HG02610 (cell line): ENCODE data around the gene YIF1A.
"Not testable (repeated sequence)": the region's sequence is repeated elsewhere in the genome, so short reads cannot be mapped to it uniquely, and the experiment has no call there.

Source experiments
- ATAC-seq: cut with Tn5 transposase; IDR thresholded peaks from one replicate; pipeline ENCODE4 v1.9.1; 2021; ENCODE audit warnings: mild to moderate bottlenecking, moderate library complexity; ENCODE audit not compliant: unreplicated experiment

YIF1A gene

DNA sequence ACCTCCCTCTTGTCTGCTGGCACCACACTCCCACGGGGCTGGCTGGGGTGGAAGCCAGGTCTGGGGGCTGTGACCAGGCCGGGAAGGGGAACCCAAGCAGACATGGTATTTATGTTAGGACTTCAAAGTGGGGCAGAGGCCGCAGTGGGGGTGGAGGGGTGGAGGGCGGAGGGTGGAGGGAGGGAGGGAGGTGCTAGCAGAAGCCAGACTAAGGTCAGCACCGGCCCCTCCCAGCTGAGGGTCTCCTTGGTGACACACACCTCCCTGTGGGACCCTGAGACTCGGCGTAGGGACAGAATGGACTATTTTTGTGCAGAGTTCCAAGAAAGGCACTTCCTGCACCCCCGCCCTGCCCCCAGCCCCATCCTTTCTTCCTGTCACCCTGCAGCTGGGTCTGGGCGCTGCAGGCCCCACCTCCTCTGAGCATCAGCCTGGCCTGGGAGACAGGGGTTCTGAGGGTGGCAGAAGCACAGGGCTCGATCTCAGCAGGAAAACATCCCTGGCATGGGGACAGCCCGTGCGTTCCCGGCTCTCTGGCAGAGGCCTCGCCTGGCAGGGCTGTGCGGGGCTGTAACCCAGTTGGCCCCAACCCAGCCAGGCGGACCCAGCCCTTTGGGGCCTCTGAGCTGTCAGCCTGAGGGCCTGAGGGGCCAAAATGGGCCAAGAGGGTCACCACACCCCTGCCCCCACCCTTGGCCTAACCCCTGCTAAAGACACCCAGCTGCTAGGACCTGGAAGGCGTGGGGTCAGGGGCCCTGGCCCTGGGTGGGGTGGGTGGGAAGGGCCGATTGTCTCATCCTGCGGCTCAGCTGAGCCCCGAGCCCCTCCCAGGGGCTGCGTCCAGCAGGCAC lies 37.5 kb upstream of the YIF1A start:
- no peak for ATAC-seq

DNA sequence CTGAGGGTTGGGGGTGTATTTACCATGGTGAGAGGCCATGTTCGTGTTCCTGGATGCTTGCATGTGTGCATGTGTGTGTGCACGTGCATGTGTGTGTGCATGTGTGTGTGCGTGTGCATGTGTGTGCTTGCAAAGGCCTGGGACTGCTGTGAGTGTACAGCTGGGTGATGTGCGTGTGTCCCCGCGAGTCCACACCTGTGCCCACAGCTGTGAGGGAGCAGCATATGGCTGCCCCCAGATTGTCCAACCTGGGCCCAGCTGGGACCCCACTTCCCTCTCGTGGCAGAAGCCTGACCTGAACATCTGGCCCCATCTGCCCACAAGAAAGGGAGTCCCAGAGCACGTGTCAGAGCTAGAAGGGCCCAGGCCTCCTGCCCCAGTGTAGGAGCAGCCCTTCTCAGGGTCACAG lies 36.3 kb upstream of the YIF1A start:
- no peak for ATAC-seq

DNA sequence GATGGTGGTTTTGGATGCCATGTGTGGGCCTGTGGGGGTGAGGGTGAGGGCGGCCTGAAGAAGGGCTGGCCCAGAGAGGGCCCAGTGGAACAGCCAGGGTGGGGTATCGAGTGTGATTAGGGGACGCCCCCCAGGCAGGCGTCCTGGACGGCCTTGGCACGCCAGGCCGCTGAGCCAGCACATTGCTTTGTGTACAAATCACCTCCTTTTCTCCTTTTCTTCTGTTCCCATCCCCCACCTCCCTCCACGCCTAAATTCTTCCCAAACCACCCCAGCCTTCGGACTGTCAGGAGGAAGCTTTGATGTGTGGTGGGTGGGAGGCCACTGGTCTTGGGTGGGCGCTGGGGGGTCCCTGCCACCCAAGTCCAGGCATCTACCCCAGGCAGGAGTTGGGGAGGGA lies 35.7 kb upstream of the YIF1A start:
- ATAC-seq = no peak

DNA sequence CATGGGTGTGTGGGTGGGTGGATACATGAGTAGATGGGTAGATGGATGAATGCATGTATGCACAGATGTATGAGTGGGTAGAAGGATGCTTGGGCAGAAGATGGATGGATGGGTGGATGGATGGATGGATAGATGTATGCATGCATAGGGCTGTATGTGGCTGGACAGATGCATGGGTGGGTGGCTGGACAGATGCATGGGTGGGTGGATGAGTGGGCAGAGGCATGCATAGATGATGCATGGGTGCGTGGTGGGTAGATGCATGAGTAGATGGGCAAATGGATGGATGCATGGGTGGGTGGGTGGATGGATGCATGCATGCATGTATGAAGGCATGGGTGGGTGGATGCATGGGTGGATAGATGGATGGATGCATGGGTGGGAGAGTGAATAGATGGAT lies 34.7 kb upstream of the YIF1A start:
- ATAC-seq = no peak

DNA sequence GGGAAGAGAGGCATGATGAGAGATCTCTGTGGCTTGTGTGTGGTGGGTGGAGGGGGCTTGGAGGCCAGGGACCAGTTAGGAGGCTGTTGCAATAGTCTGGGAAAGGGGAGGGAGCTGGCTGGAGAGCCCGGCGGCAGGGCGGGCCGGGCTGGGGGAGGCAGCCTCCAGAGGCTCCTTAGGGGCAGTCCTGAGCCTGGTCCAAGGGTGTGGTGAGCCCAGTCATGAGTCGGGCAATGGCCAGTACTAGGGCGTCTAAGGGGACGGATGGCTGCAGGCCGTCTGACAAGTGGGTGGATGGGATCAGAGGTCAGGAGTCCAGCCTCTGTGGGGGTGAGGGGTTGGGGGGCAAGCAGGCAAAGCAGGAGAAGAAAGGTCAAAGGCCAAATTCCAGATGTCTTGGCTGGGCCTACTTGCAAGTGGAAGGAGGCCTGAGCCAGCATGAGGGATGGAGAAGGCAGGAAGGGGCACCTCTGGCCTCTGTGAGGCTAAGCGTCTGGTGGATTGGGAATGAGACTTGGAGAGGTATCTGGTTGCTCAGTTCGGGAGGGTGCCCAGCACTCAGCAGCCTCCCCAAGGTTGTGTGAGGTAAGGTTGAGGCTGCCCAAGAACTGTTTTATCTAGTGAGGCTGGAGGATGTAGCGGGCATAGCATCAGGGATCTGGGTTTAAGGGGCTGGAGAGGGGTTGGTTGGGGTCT lies 33.9 kb upstream of the YIF1A start:
- ATAC-seq = no peak

DNA sequence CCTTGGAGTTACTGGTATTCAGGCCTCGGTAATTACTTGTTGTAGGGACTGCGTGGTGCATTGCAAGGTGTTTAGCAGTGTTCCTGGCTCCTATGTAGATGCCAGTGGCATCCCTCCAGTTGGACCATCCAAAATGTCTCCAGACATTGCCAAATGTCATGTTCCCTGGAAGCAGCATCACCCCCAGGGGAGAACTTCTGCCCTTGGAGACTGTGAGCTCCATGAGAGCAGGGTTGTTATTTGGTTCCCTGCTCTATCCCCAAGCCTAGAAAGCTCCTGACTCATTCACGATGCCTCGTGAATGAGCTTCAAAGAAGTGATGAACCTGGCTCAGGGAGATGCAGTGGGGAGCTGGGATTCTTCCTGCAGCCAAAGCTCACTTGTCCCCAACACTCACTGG lies 32.7 kb upstream of the YIF1A start:
- ATAC-seq = no peak

DNA sequence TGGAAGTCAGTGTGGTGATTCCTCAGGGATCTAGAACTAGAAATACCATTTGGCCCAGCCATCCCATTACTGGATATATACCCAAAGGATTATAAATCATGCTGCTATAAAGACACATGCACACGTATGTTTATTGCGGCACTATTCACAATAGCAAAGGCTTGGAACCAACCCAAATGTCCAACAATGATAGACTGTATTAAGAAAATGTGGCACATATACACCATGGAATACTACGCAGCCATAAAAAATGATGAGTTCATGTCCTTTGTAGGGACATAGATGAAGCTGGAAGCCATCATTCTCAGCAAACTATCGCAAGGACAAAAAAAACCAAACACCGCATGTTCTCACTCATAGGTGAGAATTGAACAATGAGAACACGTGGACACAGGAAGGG lies 31.8 kb upstream of the YIF1A start:
- not testable (repeated sequence) for ATAC-seq

DNA sequence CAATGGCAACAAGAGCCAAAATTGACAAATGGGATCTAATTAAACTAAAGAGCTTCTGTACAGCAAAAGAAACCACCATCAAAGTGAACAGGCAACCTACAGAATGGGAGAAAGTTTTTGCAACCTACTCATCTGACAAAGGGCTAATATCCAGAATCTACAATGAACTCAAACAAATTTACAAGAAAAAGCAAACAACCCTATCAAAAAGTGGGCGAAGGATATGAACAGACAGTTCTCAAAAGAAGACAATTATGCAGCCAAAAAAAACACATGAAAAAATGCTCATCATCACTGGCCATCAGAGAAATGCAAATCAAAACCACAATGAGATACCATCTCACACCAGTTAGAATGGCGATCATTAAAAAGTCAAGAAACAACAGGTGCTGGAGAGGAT lies 31.3 kb upstream of the YIF1A start:
- ATAC-seq = not testable (repeated sequence)

DNA sequence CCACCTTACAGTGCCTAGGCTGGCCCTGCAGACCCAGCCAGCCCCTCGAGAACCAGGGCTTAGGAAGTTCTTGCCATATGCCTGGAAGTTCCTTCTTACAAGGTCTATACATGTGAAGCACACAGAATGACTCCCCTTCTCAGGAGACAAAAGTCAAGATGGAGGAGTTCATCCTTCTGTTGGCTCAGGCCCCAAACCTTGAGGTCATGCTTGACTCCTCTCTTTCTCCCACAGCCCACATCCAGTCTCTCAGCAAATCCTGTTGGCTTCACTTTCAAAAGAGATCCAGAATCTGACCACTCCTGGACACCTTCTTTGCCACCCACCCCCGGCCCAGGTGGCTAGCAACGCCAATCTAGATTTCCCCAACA lies 29.6 kb upstream of the YIF1A start:
- ATAC-seq = no peak

DNA sequence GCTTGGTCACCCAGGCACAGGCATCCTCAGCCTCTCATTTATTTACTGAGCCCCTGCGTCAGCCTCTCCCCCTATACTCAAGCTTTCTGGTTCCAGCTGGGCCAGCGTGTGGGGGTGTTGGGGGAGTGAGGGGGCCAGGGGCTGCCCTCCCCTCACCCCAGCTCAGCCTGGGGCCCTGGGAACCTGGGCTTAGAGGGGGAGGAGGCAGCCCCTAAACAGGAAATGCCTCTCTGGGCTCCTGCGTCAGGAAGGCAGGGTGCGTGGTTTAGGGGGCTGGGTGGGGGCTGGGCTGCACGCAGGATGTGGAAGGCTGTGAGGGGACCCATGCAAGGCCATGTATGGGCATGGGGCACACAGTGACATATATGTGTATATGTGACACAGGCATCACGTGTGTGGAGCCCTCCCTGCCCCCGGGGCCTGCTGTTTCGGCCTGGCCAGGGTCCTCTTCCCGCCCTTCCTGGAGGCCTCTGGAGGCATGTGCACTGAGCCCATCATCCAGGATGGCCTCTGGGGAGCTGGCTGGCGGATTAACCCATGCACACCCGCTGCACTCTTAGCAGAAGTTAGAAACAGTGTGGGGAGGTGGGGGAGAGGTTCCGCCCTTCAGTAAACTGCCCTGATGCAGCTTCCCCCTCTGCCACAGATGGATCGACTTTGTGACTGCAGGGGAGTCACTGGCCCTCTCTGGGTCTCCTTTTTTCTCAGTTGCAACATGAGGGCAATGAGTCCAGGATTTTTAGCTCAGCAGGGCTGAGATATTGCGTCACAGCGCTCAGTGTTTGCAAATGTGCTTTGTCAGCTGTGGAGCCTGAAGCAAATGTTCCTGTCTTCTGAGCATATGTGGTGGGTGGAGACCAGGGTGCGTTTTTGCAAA lies 29.0 kb upstream of the YIF1A start:
- ATAC-seq = no peak

DNA sequence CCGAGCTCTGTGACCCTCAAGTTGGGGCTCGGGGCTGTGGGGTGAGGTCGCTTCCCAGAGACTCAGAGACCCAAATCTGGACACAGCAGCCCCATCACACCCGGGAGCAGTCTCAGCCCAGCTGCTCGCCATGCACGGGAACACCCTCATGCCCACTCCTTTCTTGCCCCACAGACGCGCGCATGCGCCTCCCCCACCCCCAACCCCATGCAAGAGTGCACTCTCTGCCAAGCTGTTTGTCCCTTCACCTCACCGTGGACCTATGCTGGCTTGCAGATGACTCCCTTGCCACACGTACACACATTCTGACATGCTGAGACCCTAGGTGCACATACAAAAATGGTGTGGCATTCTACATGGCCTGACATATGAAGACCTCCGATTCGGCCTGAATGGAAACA lies 28.4 kb upstream of the YIF1A start:
- ATAC-seq = no peak

DNA sequence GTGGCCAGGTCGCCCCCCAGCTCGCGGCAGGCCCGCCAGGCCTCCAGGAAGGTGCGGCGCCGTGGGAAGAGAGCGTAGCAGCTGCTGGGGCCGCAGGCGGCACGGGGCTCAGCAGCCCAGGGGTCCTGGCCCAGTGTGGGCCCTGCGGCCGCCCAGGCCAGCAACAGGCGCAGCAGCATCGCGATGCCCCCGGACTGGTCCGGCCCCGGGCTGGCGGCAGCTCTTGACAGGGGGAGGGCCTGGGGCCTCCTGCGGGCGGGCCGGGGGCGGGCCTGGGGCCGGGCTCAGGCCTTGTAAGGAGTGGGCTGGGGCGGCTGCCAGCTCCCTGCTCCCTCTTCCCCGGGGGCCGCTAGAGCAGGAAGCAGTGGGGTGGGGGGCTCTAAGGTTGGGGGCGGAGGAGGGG lies 27.9 kb upstream of the YIF1A start, which contains the start of gene CD248:
Gene CD248, minus strand, starts transcription at position 196 of the 403 bp plus-strand sequence. Its CDS starts 17 bp downstream, at position 179.
- no peak for ATAC-seq

DNA sequence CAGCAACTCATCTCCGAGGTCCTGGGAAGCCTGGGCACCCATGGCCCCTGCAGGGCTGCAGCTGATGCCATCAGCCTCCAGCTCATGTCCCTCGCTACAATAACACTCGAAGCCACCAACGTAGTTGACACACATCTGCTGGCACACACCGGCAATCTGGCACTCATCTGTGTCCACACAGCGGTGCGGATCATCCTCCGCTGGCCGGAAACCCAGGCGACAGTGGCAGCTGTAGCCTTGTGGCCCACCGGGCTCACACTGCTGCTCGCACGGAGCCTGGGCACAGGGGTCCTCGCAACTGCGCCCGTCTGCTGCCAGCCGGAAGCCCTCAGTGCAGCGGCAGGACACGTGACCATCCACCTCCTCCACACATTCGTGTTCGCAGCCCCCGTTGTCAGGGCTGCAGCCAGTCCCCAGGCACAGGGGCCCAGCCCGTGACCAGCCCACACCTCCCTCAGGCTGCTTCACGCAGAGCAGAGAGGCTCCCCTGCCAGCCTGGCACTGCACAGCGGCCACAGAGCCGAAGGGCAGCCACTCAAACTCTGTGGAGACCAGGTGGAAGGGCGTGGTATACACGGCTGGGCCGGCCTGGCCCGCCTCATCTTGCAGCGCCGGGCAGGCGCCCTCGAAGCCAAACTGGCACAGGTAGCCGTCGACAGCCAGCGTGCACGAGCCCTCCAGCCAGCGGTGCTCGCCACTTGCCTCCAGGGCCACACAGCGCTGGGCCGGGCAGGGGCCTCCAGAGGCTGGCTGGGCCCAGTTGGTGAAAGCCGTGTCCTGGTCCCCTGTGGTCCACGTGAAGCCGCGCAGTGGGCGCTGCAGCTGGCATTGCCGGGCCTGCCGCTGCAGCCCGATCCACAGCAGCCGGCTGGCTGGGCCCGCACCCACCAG lies 27.2 kb upstream of the YIF1A start:
- no peak for ATAC-seq

DNA sequence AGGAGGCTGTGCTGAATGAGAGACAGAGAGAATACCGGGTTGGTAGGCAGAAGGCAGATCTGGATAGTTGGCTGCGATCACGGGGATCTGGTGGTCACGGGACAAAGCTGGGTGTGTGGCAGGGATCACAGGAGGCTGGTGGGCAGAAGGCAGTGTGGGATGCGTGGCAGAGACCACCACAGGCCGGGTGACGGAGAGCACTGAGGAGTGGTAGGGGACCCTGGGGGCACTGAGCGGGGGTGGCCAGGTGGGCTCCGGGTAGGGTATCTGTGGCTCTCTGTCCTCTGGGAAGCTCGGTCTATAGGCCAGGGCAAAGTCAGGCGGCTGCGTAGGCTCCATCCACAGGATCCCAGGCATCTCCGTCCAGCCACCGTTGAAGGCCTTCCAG lies 26.5 kb upstream of the YIF1A start:
- ATAC-seq = no peak

DNA sequence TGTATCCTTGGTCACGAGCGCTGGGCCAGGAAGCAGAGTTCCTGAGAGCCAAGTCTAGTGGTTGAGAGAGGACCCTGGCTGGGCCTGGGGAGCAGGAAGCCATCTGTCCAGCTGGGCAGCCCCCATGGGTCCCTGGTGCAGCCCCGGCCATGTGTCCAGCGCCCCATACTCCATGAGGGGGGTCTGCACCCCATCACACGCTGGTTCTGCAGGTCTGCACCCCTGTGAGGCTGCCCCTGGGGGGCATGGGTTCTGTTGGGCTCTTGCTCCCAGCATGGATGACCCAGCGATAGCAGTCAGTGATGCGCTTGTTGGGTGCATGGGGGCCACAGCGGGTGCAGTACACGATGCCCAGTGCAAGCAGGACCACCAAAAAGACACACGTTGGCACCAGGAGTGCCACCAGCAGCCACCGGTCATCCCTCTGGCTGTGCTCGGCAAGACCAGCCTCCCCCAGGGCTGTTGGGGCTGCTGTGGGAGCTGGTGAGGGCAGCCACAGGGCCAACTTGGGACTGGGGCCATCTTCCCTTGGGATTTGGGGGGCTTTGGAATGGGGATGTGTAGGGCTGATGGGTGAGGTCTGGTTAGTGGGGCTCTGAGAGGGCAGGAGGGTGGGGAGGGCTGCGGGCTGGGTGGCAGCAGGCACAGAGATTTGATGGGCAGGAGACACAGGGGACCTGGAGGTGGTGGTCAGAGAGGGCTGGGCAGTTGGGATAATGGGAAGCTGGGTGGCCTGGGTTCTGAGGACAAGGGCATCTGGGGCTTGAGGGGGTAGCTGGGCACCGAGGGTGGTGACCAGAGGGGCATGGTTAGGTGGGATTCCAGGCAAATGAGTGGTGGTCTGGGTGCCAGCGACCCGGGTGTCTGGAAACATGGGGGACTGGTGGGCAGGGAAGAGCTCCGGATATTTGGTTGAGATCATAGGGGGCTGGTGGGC lies 25.9 kb upstream of the YIF1A start:
- no peak for ATAC-seq

DNA sequence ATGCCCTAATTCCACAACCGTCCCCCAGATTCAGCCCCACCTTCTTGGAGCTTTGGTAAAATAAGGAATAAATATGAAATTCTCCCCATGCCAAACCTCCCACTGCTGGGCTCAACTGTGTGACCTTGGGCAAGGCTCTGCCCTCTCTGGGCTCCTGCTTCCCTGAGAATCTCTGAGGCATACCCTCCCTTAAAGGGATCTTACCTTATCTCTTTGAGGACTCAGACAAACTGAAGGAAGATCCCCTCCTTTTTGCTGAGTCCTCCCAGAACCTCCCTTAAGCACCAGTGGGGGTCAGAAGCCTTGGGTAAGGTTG lies 25.2 kb upstream of the YIF1A start:
- no peak for ATAC-seq

DNA sequence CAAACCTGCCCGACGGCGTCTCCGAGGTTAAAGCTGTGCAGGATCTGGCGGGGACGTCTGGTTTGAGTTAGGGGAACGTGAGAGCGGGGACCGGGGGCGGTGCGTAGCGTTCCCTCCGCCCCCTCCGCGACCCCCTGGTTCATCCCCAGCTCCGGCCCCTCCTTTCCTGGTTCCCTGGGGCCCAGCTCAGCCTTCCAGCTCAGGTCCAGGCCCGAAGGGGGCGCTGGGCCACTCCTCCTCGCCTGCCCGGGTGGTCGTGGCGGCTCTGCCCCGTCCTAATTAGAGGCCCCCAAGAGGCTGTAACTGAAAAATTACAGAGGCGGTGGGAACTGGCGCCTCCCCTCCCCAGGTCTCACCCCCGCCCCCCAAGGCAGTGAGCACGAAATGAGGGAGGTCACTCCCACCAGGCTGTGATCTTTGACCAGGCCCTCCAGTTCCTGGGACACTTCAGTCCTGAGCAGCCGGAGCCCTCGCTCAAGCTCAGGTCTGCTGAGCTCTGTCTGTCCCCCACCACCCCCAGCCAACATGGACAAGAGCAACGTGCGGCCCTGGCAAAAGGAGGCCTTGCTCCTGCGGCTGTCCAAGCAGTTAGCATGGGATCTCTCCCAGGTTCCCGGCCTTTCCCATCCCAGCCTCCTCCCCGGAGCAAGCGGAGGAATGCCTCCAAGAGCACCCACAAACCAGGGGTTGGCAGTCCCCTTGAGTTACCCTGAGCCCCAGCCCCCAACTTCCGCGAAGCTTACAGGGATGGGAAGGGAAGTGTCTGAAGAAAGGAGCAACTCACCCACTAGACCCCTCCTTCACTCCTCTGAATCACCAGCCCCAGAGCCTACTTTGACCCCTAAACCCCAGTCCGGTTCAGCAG lies 24.6 kb upstream of the YIF1A start:
- no peak for ATAC-seq

DNA sequence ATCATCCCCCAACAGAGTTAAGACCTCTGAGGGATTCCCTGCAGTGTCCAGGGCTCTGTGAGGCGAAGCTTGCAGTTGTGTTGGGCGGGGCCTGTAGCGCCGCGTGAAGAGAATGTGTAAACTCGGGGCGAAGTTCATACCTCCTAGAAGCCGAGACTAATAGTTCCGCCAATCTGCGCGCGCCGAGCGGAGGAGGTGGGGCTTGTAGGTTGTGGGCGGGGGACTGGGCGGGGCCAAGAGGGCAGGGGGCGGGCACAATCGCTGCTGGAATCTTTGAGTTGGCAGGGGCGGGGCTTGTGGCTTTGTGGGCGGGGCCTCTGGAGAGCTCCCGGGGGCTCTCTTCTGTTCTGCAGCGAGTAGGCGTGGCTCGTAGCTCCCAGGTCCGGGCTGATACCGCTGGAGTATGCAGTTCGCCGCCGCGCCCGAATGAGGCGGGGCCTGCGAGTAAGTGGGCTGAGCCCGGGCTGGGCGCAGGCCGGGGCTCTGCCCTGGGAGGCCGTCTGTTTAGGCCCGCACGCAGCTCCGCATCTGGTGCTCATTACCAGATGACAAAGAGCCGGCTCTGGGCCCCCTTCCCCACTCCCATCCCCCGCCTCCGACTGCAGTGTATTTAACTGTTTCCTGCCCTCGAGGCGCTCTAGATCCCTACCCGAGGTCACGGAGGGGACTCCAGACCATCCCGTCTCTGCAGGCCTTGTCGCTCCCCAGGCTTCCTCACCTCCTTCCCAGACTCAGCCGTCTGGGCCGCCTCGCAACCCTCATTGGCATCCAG lies 23.8 kb upstream of the YIF1A start:
- ATAC-seq = peak; percentile 53
